SKM-1 treated with dmso at 0.1 percent for 144 hours (cell line): ENCODE data around the gene IRAK3.
"Not testable (repeated sequence)": the region's sequence is repeated elsewhere in the genome, so short reads cannot be mapped to it uniquely, and the experiment has no call there.

ENCODE experiments used
- DNase-seq: peaks from one replicate; lab custom pipeline; 2025; ENCODE audit not compliant: unreplicated experiment; lab: John Stamatoyannopoulos, UW

IRAK3 gene

GRCh38 chr12:66170606-66171005 lies 18.4 kb upstream of the IRAK3 start:
- DNase-seq, result no peak

DNA sequence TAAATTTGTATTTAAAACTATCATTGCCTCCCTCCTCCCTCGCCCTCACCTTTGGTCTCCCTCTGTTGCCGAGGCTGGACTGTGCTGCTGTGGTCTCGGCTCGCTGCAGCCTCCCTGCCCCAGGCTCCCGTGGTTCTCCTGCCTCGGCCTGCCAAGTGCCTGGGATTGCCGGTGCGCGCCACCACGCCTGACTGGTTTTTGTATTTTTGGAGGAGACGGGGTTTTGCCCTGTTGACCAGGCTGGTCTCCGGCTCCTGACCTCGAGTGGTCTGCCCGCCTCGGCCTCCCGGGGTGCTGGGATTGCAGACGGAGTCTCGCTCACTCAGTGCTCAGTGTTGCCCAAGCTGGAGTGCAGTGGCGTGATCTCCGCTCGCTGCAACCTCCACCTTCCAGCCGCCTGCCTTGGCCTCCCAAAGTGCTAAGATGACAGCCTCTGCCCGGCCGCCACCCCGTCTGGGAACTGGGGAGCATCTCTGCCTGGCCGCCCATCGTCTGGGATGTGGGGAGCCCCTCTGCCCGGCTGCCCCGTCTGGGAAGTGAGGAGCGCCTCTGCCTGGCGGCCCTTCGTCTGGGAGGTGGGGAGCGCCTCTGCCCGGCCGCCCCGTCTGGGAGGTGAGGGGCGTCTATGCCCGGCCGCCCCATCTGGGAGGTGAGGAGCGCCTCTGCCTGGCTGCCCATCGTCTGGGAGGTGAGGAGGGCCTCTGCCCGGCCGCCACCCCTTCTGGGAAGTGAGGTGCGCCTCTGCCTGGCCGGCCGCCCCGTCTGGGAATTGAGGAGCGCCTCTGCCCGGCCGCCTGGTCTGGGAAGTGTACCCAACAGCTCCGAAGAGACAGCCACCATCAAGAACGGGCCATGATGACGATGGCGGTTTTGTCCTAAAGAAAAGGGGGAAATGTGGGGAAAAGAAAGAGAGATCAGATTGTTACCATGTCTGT lies 14.4 kb upstream of the IRAK3 start:
- DNase-seq, result not testable (repeated sequence)

GRCh38 chr12:66176105-66176900 lies 12.7 kb upstream of the IRAK3 start:
- no peak for DNase-seq

- no peak for DNase-seq
These were observed 6.1 kb upstream of the IRAK3 start for GRCh38 chr12:66182956-66183355.

DNA sequence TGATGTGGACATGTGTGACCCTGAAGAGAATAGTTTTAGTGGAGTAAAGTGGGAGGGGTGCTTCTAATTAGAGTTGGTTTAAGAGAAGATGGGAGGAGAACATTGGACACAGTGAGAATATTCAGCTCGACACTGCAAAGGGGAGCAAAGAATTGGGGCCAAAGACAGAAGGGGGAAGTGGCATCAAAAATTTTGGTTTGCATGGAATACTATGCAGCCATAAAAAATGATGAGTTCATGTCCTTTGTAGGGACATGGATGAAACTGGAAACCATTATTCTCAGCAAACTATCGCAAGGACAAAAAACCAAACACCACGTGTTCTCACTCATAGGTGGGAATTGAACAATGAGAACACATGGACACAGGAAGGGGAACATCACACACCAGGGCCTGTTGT lies 4.2 kb upstream of the IRAK3 start:
- DNase-seq, result not testable (repeated sequence)

GRCh38 chr12:66187036-66187435 lies 2.0 kb upstream of the IRAK3 start:
- no peak for DNase-seq

- DNase-seq, result no peak
These were observed 1.2 kb upstream of the IRAK3 start for GRCh38 chr12:66187821-66188220.

GRCh38 chr12:66189486-66189843 lies 451 bp downstream of the IRAK3 start:
- DNase-seq, result no peak

GRCh38 chr12:66189889-66190288 lies 875 bp downstream of the IRAK3 start:
- DNase-seq, result no peak

DNA sequence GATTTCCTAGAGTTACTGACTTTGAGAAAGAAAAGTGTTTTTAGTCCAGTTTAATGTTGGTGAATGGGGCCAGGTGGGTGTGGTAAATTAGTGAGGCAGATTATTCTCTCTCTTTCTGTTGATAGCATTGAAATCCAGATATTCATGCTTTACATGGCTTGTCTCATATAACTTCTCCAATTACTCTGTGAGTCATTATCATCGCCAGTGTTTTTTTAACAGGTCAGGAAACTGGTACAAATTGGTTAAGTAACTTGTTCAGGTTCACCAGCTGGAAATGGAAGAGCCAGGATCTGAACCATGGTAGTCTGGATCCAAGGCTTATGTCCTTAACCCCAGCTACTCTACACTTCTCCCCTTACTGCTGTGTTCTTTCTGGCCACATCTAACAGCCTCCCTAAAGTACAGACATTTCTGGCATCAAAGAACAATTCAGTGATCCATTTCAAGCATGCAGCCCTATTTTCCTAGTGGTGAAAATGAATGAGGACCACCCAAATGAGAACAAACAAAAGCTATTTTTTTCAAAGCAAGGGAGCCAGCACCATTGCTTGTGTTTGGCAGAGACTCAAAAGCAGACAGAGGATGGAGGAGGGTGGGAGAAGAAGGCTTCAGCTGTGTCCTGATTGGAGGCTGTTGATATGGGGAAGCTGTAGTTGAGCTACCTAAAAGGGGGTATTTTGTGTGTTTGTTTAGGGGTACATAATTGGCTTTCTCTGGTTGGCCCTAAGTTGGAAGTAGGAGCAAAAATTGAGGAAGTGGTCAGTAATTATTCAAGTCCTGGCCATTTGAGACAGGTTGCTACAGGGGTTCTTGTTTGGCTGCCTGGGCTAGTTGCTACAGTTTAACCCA lies 1.7 kb downstream of the IRAK3 start:
- peak; percentile 26 for DNase-seq

DNA sequence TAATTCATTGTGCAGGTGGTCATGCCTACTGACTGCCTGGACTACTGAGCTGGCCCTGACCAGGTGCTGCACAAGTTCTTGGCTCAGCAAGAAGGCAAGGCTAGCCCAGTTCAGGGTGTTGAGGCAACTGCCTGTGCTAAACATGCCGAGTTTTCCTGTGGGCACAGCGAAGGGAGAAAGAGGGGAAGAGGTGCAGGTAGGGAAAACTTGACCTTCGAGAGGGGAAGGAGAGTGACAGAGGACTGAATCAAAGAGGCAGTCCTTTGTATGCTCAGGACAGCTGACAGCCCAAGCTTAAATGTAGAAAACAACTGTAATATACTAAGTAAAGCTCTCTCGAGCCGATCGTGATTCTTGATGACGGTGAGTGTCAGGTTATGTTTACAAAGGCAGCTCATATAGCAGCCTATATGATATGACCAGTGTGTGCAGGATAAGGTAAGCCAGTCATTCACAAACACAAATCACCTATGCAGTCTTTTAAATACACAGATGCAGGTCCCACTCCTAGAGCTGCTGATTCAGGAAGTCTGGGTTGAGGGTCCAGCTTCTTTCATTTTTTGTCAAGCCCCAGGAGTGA lies 2.6 kb downstream of the IRAK3 start:
- DNase-seq, result no peak

- no peak for DNase-seq
These were observed 5.1 kb downstream of the IRAK3 start for GRCh38 chr12:66194122-66194521.

DNA sequence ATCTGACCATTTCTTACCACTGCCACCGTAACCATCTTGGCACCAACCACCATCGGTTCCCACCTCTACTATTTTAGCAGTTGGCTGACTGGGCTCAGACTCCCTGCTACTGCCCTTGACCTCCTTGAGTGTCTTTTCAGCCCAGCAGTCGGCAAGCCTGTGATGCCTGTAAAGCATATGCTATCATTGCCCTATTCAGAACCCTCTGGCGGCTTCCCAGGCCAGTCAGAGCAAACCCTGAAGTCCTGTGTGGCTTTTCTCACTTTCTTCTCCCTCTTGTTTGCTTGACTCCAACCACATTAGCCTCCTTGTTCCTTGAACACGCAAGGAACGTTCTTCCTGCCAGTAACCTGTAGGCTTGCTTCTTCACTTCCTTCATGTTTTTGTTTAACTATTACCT lies 6.2 kb downstream of the IRAK3 start:
- DNase-seq, result no peak

DNA sequence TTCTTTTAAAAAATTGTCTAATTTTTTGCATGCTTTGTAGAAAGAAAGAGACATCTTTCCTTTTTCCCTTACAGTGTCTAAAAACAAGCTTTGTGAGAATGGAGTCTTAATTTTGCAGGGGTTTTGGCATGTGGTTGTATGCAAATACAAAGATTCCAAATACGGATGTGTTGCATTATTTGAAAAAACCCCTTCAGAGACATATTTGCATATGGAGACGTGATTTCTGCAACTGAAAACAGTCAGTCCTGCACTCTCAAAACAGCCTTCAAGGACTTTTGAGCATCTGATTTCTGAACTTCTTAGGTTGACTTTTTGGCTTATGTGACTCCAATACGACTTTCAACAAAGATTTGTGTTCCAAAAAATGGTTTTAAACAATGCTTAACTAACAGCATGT lies 7.8 kb downstream of the IRAK3 start:
- DNase-seq, result no peak

DNA sequence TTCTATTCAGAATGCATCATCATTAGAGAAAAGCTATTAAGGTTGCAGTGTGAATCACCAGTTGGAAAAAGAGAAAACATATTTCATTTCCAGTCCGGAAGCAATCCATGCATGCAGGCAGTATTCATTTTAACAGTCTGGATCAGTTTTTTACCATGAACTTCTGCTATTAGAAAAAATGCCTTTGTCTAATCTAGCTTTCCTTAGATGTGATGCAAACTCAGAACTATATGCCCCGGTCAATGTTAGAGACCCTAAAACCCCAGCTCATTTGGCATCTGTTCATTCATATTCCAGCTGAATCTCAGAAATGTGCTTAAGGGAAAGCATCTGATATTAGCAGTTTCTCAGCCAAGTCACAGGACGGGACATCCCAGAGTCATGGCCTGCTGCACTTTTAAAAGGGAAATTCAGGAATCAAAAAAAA lies 8.5 kb downstream of the IRAK3 start:
- no peak for DNase-seq

- no peak for DNase-seq
These were observed 10.1 kb downstream of the IRAK3 start for GRCh38 chr12:66199141-66199540.

DNA sequence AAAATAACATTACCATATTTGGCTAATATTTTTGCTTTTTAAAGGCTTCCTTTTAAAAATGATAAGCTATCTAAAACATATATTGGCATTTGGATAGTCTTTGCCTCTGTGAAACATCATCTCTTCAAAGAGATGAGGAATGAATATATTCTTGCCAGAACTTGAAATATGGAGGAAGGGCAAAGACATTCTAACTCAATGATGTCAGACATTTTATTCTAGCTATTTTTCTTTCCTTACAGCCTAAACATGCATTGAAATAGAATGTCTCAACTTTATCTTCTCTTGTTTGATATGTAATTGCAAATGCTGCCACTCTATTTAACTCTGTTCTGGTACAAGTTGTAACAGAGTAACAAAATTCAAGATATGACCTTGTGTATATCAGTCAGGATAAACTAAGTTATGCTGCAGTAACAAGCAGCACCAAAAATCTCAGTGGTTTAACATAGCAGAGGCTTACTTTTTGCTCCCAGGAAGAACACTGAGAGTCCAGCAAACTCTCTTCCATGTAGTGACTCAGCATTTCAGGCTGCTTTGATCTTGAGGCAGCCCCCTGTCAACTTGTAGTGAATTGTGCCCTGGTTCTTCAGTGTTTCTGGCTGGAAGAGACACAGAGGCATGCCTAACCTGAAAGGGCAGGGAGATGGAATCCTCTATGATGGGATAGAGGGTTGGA lies 11.0 kb downstream of the IRAK3 start:
- DNase-seq, result no peak

DNA sequence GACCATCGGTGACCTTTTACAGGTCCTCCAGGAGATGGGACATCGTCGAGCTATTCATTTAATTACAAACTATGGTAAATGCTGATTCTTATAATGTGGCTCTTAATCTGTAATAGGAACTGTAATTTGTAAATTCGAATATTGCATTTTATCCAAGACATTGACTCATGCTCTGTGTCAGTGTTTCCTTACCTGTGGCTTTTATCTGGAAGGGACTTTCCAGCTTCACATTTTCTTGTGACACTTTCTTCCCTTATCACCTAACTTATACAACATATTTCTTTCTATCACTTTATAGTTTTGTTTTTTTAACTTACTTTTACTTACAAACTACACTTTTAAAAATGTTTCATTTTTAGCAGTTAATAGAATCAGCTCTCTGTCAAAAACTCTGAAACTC lies 14.8 kb downstream of the IRAK3 start:
- no peak for DNase-seq

- DNase-seq, result no peak
These were observed 17.1 kb downstream of the IRAK3 start for GRCh38 chr12:66206141-66206540.

DNA sequence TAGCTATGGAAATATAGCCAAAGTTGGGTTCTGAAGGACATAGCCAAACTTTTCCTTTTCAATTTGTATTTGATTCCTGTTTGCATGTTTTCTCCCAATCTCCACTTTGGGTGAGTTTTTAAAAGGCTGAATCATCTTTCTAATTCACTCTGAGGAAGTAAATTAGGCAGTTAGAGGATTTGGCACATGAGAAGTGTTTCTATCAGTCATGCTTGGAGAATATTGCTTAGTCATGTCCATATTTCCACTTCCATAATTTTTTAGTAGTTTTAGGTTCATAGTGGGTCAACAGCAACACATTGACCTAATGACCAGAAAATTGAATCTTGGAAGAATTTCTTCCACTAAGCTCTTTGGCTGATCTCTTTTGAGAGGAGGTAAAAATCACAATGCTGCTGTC lies 21.8 kb downstream of the IRAK3 start:
- DNase-seq, result no peak
